Neural crest cell (in vitro differentiated cells): ENCODE results near the gene ADGRB2. TPM values are rescaled to one million over a fixed set of nuclear protein-coding genes. Genes with fewer than 3 reads are reported as not detected.

Source experiments
- DNase-seq: peaks from one replicate; pipeline ENCODE4 v3.0.0; 2021; ENCODE audit warnings: low read depth, mixed read lengths, low spot score
- H3K27ac Mint-ChIP-seq: one replicate; pipeline ENCODE4 v1.8.0; 2021; ENCODE audit warnings: mild to moderate bottlenecking, mixed read lengths; ENCODE audit not compliant: unreplicated experiment
- H3K27me3 Mint-ChIP-seq: 2 replicates; pipeline ENCODE4 v1.8.0; 2021; ENCODE audit warnings: low read depth, mild to moderate bottlenecking, mixed read lengths
- H3K36me3 Mint-ChIP-seq: 2 replicates; pipeline ENCODE4 v1.8.0; 2021; ENCODE audit warnings: low read depth, mild to moderate bottlenecking, mixed read lengths
- H3K4me1 Mint-ChIP-seq: 2 replicates; pipeline ENCODE4 v1.8.0; 2021; ENCODE audit warnings: mixed read lengths
- H3K4me3 Mint-ChIP-seq: one replicate; pipeline ENCODE4 v1.8.0; 2021; ENCODE audit warnings: mild to moderate bottlenecking, mixed read lengths
- H3K9me3 Mint-ChIP-seq: 2 replicates; pipeline ENCODE4 v1.8.0; 2021; ENCODE audit warnings: mixed read lengths
- CTCF ChIP-seq: fragments of 200-600 bp; sonication (generic); conservative IDR thresholded peaks from 2 replicates; pipeline ENCODE4 v1.5.0; 2021; ENCODE audit warnings: antibody characterized with exemption, mild to moderate bottlenecking
- total RNA-seq: library from RNA; stranded (reverse); gene quantifications from 2 replicates; pipeline ENCODE4 v1.2.1, GENCODE V29; 2021

ADGRB2 gene
- total RNA-seq, 1 donor from 2014 or later: 18.8 TPM

- H3K4me3 Mint-ChIP-seq: peak overlapping the region; percentile 96
- DNase-seq: no peak
- no peak overlapping the region for H3K27ac Mint-ChIP-seq
- H3K36me3 Mint-ChIP-seq: no peaks in the 10 kb centered on the region
- H3K27me3 Mint-ChIP-seq: no peaks in the 10 kb centered on the region
- no peaks in the 10 kb centered on the region for H3K9me3 Mint-ChIP-seq
- H3K4me1 Mint-ChIP-seq: peaks cover 24% of the 10 kb centered on the region
- no peak for TF ChIP-seq CTCF
These were observed 26.0 kb upstream of the ADGRB2 start for GRCh38 chr1:31790140-31790539.

- no peaks in the 10 kb centered on the region for H3K36me3 Mint-ChIP-seq
- H3K27ac Mint-ChIP-seq: no peak overlapping the region
- no peaks in the 10 kb centered on the region for H3K27me3 Mint-ChIP-seq
- peaks cover 31% of the 10 kb centered on the region for H3K4me1 Mint-ChIP-seq
- H3K9me3 Mint-ChIP-seq: no peaks in the 10 kb centered on the region
- H3K4me3 Mint-ChIP-seq: peak overlapping the region; percentile 96
- DNase-seq: peak; percentile 100
- peak; percentile 84 for TF ChIP-seq CTCF
These were observed 25.3 kb upstream of the ADGRB2 start for GRCh38 chr1:31789259-31790065.

GRCh38 chr1:31788825-31789256 is 24.7 kb upstream of the ADGRB2 start:
- H3K27ac Mint-ChIP-seq: peak overlapping the region; percentile 78
- peaks cover 37% of the 10 kb centered on the region for H3K4me1 Mint-ChIP-seq
- no peaks in the 10 kb centered on the region for H3K9me3 Mint-ChIP-seq
- no peaks in the 10 kb centered on the region for H3K27me3 Mint-ChIP-seq
- no peaks in the 10 kb centered on the region for H3K36me3 Mint-ChIP-seq
- TF ChIP-seq CTCF: no peak
- H3K4me3 Mint-ChIP-seq: peak overlapping the region; percentile 96
- DNase-seq: no peak

GRCh38 chr1:31788138-31788824 is 24.1 kb upstream of the ADGRB2 start:
- no peaks in the 10 kb centered on the region for H3K36me3 Mint-ChIP-seq
- peaks cover 40% of the 10 kb centered on the region for H3K4me1 Mint-ChIP-seq
- peak; percentile 97 for DNase-seq
- H3K27ac Mint-ChIP-seq: peak overlapping the region; percentile 95
- no peaks in the 10 kb centered on the region for H3K9me3 Mint-ChIP-seq
- H3K27me3 Mint-ChIP-seq: no peaks in the 10 kb centered on the region
- no peak for TF ChIP-seq CTCF
- H3K4me3 Mint-ChIP-seq: peak overlapping the region; percentile 96

- peak overlapping the region; percentile 95 for H3K27ac Mint-ChIP-seq
- TF ChIP-seq CTCF: no peak
- peaks cover 45% of the 10 kb centered on the region for H3K4me1 Mint-ChIP-seq
These were observed 23.6 kb upstream of the ADGRB2 start for GRCh38 chr1:31787786-31788137.

More at GRCh38 chr1:31787786-31788137, 23.6 kb upstream of the ADGRB2 start:
- Mint-ChIP-seq H3K9me3 (no peaks in the 10 kb centered on the region), H3K27me3 (no peaks in the 10 kb centered on the region), H3K36me3 (no peaks in the 10 kb centered on the region), H3K4me3 (peak overlapping the region; percentile 96)
- no peak for DNase-seq
